WTC11 (cell line): ENCODE results near the gene CCSER1. TPM values are rescaled to one million over a fixed set of nuclear protein-coding genes. Genes with fewer than 3 reads are reported as not detected.

Experiments used
- ATAC-seq: fragments of 200-7000 bp; cut with Tn5 transposase; 2 replicates; pipeline ENCODE4 v1.10.0; 2021; ENCODE audit warnings: mild to moderate bottlenecking, moderate library complexity
- CTCF ChIA-PET: fragments of 300-600 bp; sonication (Branson Sonifier 250); formaldehyde crosslinking; loops from one replicate; lab custom pipeline; 2021; ENCODE audit warnings: antibody characterized with exemption; lab: Charles Lee
- POLR2A ChIA-PET: fragments of 350-600 bp; sonication (Branson Sonifier 250); formaldehyde crosslinking; loops from one replicate; lab custom pipeline; 2021; ENCODE audit warnings: antibody characterized with exemption; lab: Charles Lee
- DNase-seq: peaks from one replicate; pipeline ENCODE4 v3.0.0; 2021; ENCODE audit warnings: low spot score
- H3K27ac Mint-ChIP-seq: 2 replicates; pipeline ENCODE4 v1.8.0; 2021; ENCODE audit warnings: mixed read lengths
- H3K27me3 Mint-ChIP-seq: 2 replicates; pipeline ENCODE4 v1.8.0; 2021; ENCODE audit warnings: low read depth, mild to moderate bottlenecking, moderate library complexity, mixed read lengths
- H3K36me3 Mint-ChIP-seq: 2 replicates; pipeline ENCODE4 v1.8.0; 2021; ENCODE audit warnings: mixed read lengths
- H3K4me1 Mint-ChIP-seq: 2 replicates; pipeline ENCODE4 v1.8.0; 2022; ENCODE audit warnings: mixed read lengths
- H3K4me3 Mint-ChIP-seq: 2 replicates; pipeline ENCODE4 v1.8.0; 2021; ENCODE audit warnings: mild to moderate bottlenecking, moderate library complexity, mixed read lengths
- H3K9me3 Mint-ChIP-seq: 2 replicates; pipeline ENCODE4 v1.8.0; 2021; ENCODE audit warnings: mixed read lengths
- ATF1 ChIP-seq: sonication (generic); formaldehyde crosslinking; IDR thresholded peaks from 2 replicates; pipeline ENCODE4 v1.8.1; 2023; ENCODE audit warnings: mild to moderate bottlenecking, moderate library complexity, missing genetic modification reagents
- FOXP1 ChIP-seq: sonication (generic); formaldehyde crosslinking; IDR thresholded peaks from 2 replicates; pipeline ENCODE4 v1.8.0; 2022; ENCODE audit warnings: missing genetic modification reagents, mild to moderate bottlenecking, moderate library complexity, borderline replicate concordance
- GABPB1 ChIP-seq: sonication (generic); formaldehyde crosslinking; IDR thresholded peaks from 2 replicates; pipeline ENCODE4 v1.8.1; 2023; ENCODE audit warnings: mild to moderate bottlenecking, missing genetic modification reagents
- GRHL2 ChIP-seq: fragments of 250-450 bp; sonication (Bioruptor Pico); IDR thresholded peaks from 2 replicates; pipeline ENCODE4 v1.8.0; 2022; ENCODE audit warnings: mild to moderate bottlenecking, moderate library complexity; ENCODE audit not compliant: insufficient replicate concordance, severe bottlenecking
- JAZF1 ChIP-seq: fragments of 250-450 bp; sonication (Bioruptor Pico); IDR thresholded peaks from 2 replicates; pipeline ENCODE4 v1.9.0; 2021; ENCODE audit warnings: moderate library complexity, mild to moderate bottlenecking, inconsistent platforms
- NFE2L1 ChIP-seq: sonication (generic); formaldehyde crosslinking; IDR thresholded peaks from 2 replicates; pipeline ENCODE4 v1.8.1; 2023; ENCODE audit warnings: missing genetic modification reagents
- NFYB ChIP-seq: sonication (generic); formaldehyde crosslinking; conservative IDR thresholded peaks from 2 replicates; pipeline ENCODE4 v1.8.0; 2022; ENCODE audit warnings: low read depth, missing genetic modification reagents
- OVOL2 ChIP-seq: fragments of 250-450 bp; sonication (Bioruptor Pico); IDR thresholded peaks from 2 replicates; pipeline ENCODE4 v1.9.0; 2021; ENCODE audit warnings: mild to moderate bottlenecking, borderline replicate concordance
- RORB ChIP-seq: fragments of 250-450 bp; sonication (Bioruptor Pico); IDR thresholded peaks from 2 replicates; pipeline ENCODE4 v1.9.0; 2021; ENCODE audit warnings: mild to moderate bottlenecking
- ZNF138 ChIP-seq: sonication (generic); formaldehyde crosslinking; conservative IDR thresholded peaks from 2 replicates; pipeline ENCODE4 v1.8.1; 2022; ENCODE audit warnings: mild to moderate bottlenecking, moderate library complexity, missing genetic modification reagents
- ZNF219 ChIP-seq: sonication (generic); formaldehyde crosslinking; IDR thresholded peaks from 2 replicates; pipeline ENCODE4 v1.8.0; 2023; ENCODE audit warnings: missing genetic modification reagents, mild to moderate bottlenecking, borderline replicate concordance
- ZNF263 ChIP-seq: sonication (generic); formaldehyde crosslinking; IDR thresholded peaks from 2 replicates; pipeline ENCODE4 v1.8.1; 2022; ENCODE audit warnings: low read depth, mild to moderate bottlenecking, moderate library complexity, missing genetic modification reagents
- ZNF416 ChIP-seq: fragments of 250-450 bp; sonication (Bioruptor Pico); IDR thresholded peaks from 2 replicates; pipeline ENCODE4 v1.9.0; 2021; ENCODE audit warnings: mild to moderate bottlenecking, inconsistent platforms
- total RNA-seq: library from RNA; stranded (reverse); gene quantifications from 3 replicates; pipeline ENCODE4 v1.2.3, GENCODE V29; 2021
- TF ChIP-seq, protein P1 (sequence below): sonication (generic); formaldehyde crosslinking; IDR thresholded peaks from 2 replicates; pipeline ENCODE4 v1.8.0; 2022; ENCODE audit warnings: mild to moderate bottlenecking, missing genetic modification reagents
- TF ChIP-seq, protein P2 (sequence below): fragments of 250-450 bp; sonication (Bioruptor Pico); IDR thresholded peaks from 2 replicates; pipeline ENCODE4 v1.9.0; 2021; ENCODE audit warnings: mild to moderate bottlenecking
- TF ChIP-seq, protein P3 (sequence below): sonication (generic); formaldehyde crosslinking; IDR thresholded peaks from 2 replicates; pipeline ENCODE4 v1.8.0; 2023; ENCODE audit warnings: mild to moderate bottlenecking, missing genetic modification reagents
- TF ChIP-seq, protein P4 (sequence below): sonication (generic); formaldehyde crosslinking; IDR thresholded peaks from 2 replicates; pipeline ENCODE4 v1.8.1; 2022; ENCODE audit warnings: low read depth, missing genetic modification reagents, borderline replicate concordance
- TF ChIP-seq, protein P5 (sequence below): sonication (generic); formaldehyde crosslinking; IDR thresholded peaks from 2 replicates; pipeline ENCODE4 v1.8.1; 2023; ENCODE audit warnings: mild to moderate bottlenecking, moderate library complexity, missing genetic modification reagents
- TF ChIP-seq, protein P6 (sequence below): sonication (generic); formaldehyde crosslinking; IDR thresholded peaks from 2 replicates; pipeline ENCODE4 v1.8.0; 2022; ENCODE audit warnings: mild to moderate bottlenecking, missing genetic modification reagents
- TF ChIP-seq, protein P7 (sequence below): fragments of 250-450 bp; sonication (Bioruptor Pico); IDR thresholded peaks from 2 replicates; pipeline ENCODE4 v1.8.0; 2021; ENCODE audit warnings: mild to moderate bottlenecking

Gene CCSER1
- total RNA-seq, 1 experiment from 2014 or later = 0.87 TPM

DNA sequence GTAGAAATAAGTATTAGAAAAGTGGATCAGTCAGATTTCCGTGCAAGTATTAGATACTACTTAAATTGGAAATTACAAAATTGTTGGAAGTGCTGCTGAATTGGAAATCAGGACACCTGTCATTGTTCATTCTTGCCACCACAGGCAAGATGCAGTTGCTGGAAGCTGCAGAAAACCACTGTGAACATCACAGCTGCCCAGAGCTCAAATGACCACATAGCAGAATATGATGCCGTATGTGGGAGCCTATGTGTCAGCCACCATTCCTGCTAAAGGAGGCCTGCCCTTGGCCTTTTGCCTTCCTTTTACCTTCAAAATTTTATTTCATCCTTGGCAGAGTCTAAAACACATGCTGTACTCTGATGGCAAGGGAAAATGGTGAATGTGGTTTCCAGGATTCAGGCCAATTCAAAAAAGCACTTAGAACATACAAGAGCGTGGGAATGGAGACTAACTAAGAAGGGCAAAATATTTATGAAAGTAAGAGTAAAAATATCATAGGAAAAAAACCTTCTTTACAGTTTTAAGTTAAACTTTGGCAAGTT lies 1171.0 kb downstream of the CCSER1 start:
- ChIA-PET CTCF (no interaction called here), POLR2A (no interaction called here)
- ATAC-seq (no peak), DNase-seq (no peak)
- Mint-ChIP-seq H3K9me3 (no peaks in the 10 kb centered on the region), H3K27me3 (no peaks in the 10 kb centered on the region), H3K4me1 (no peaks in the 10 kb centered on the region), H3K4me3 (no peak overlapping the region), H3K36me3 (no peaks in the 10 kb centered on the region), H3K27ac (no peak overlapping the region)
- no peak for TF ChIP-seq JAZF1 (CRISPR knock-in tag)
- TF ChIP-seq, protein P1, sequence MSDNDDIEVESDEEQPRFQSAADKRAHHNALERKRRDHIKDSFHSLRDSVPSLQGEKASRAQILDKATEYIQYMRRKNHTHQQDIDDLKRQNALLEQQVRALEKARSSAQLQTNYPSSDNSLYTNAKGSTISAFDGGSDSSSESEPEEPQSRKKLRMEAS (CRISPR knock-in tag) = no peak
- no peak for TF ChIP-seq ZNF219 (CRISPR knock-in tag)

DNA sequence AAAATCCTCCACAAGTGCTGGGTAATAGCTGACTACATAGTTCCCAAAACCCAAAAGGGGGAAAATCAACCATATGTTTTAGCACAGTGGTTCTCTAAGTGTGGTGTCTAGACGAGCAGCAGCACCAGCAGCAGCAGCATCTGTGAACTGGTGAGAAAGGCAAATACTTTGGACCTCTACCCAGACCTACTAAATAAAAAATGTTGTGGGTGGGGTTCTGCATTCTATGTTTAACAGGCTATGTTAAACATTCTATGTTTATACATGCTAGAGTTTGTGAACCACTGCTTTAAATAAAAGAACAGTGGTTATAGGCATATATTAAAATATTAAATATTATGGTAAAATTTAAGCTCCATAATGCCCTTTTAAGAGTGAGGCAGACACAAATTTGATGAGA lies 1171.6 kb downstream of the CCSER1 start:
- Mint-ChIP-seq H3K4me3 (no peak overlapping the region), H3K27me3 (no peaks in the 10 kb centered on the region)
- CTCF ChIA-PET = interaction anchor here (1.2 kb wide), 1 partner anchor 12 kb away, joined by 3 read pairs; no protein-coding TSS in a partner anchor

DNA sequence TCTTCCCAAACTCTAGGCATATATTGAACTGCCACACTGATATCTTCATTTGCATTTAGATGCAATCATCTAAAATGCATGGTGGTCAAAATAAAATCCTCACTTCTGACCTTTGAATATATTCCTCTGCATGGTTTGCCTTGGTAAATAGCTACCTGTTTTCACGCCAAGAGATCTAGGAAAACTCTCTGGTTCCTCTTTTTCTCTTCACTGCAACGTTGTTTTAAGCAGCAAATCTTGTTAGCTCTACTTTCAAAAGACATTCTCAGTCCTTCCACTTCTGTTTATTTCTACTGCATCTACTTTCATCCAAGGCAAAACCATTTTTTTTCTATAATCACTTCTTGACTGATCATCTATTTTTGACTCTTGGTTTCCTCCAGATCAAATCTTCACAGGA lies 1174.9 kb downstream of the CCSER1 start:
- no peaks in the 10 kb centered on the region for H3K4me1 Mint-ChIP-seq
- ChIA-PET CTCF (no interaction called here), POLR2A (no interaction called here)
- ATAC-seq = no peak
- no peaks in the 10 kb centered on the region for H3K27me3 Mint-ChIP-seq
- no peak for DNase-seq
- TF ChIP-seq NFE2L1 (CRISPR knock-in tag) (no peak), RORB (CRISPR knock-in tag) (no peak), NFYB (no peak), ZNF138 (no peak), FOXP1 (no peak), GABPB1 (no peak)
- TF ChIP-seq, protein P1 (CRISPR knock-in tag) = no peak
- TF ChIP-seq, protein P2, sequence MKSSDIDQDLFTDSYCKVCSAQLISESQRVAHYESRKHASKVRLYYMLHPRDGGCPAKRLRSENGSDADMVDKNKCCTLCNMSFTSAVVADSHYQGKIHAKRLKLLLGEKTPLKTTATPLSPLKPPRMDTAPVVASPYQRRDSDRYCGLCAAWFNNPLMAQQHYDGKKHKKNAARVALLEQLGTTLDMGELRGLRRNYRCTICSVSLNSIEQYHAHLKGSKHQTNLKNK (CRISPR knock-in tag) = no peak
- TF ChIP-seq, protein P3, sequence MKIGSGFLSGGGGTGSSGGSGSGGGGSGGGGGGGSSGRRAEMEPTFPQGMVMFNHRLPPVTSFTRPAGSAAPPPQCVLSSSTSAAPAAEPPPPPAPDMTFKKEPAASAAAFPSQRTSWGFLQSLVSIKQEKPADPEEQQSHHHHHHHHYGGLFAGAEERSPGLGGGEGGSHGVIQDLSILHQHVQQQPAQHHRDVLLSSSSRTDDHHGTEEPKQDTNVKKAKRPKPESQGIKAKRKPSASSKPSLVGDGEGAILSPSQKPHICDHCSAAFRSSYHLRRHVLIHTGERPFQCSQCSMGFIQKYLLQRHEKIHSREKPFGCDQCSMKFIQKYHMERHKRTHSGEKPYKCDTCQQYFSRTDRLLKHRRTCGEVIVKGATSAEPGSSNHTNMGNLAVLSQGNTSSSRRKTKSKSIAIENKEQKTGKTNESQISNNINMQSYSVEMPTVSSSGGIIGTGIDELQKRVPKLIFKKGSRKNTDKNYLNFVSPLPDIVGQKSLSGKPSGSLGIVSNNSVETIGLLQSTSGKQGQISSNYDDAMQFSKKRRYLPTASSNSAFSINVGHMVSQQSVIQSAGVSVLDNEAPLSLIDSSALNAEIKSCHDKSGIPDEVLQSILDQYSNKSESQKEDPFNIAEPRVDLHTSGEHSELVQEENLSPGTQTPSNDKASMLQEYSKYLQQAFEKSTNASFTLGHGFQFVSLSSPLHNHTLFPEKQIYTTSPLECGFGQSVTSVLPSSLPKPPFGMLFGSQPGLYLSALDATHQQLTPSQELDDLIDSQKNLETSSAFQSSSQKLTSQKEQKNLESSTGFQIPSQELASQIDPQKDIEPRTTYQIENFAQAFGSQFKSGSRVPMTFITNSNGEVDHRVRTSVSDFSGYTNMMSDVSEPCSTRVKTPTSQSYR (CRISPR knock-in tag) = no peak
- TF ChIP-seq, all 79 proteins: peak for 0
- Mint-ChIP-seq H3K27ac (no peak overlapping the region; the same call in 1 of the 2 replicates), H3K9me3 (no peaks in the 10 kb centered on the region), H3K36me3 (no peaks in the 10 kb centered on the region), H3K4me3 (no peak overlapping the region)

More for the DNA sequence above, 1171.6 kb downstream of the CCSER1 start:
- no peaks in the 10 kb centered on the region for H3K9me3 Mint-ChIP-seq
- H3K36me3 Mint-ChIP-seq = no peaks in the 10 kb centered on the region
- DNase-seq (no peak), ATAC-seq (no peak)
- H3K4me1 Mint-ChIP-seq = no peaks in the 10 kb centered on the region
- POLR2A ChIA-PET = no interaction called here
- H3K27ac Mint-ChIP-seq = no peak overlapping the region
- TF ChIP-seq GRHL2 = no peak
- TF ChIP-seq, protein P4, sequence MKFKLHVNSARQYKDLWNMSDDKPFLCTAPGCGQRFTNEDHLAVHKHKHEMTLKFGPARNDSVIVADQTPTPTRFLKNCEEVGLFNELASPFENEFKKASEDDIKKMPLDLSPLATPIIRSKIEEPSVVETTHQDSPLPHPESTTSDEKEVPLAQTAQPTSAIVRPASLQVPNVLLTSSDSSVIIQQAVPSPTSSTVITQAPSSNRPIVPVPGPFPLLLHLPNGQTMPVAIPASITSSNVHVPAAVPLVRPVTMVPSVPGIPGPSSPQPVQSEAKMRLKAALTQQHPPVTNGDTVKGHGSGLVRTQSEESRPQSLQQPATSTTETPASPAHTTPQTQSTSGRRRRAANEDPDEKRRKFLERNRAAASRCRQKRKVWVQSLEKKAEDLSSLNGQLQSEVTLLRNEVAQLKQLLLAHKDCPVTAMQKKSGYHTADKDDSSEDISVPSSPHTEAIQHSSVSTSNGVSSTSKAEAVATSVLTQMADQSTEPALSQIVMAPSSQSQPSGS (CRISPR knock-in tag) = no peak
- no peak for TF ChIP-seq ZNF219 (CRISPR knock-in tag)
- TF ChIP-seq ZNF416 (CRISPR knock-in tag) = no peak

DNA sequence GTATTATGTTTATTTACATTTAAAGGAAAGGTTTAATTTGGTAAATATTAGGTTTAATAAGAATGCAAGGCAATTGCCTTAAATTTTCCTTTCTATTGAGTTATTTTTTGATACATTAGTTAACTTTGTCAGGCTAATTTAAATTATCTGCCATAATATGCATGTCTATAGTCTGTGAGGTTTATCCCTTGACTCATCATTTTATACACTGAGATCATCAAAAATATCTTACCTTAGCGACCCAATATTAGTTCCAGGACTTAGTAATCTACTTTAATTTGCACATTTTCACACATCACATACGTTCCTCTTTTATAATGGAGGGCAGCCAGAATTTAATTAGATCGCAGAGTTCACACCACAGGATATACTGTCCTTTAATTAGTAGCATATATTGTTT lies 1177.1 kb downstream of the CCSER1 start:
- Mint-ChIP-seq H3K27ac (no peak overlapping the region), H3K36me3 (no peaks in the 10 kb centered on the region), H3K27me3 (no peaks in the 10 kb centered on the region), H3K4me1 (no peaks in the 10 kb centered on the region), H3K9me3 (no peaks in the 10 kb centered on the region), H3K4me3 (no peak overlapping the region)
- DNase-seq (no peak), ATAC-seq (no peak)
- ChIA-PET CTCF (no interaction called here), POLR2A (no interaction called here)
- TF ChIP-seq, protein P5, sequence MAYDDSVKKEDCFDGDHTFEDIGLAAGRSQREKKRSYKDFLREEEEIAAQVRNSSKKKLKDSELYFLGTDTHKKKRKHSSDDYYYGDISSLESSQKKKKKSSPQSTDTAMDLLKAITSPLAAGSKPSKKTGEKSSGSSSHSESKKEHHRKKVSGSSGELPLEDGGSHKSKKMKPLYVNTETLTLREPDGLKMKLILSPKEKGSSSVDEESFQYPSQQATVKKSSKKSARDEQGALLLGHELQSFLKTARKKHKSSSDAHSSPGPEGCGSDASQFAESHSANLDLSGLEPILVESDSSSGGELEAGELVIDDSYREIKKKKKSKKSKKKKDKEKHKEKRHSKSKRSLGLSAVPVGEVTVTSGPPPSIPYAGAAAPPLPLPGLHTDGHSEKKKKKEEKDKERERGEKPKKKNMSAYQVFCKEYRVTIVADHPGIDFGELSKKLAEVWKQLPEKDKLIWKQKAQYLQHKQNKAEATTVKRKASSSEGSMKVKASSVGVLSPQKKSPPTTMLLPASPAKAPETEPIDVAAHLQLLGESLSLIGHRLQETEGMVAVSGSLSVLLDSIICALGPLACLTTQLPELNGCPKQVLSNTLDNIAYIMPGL (CRISPR knock-in tag) = no peak
- TF ChIP-seq, protein P6, sequence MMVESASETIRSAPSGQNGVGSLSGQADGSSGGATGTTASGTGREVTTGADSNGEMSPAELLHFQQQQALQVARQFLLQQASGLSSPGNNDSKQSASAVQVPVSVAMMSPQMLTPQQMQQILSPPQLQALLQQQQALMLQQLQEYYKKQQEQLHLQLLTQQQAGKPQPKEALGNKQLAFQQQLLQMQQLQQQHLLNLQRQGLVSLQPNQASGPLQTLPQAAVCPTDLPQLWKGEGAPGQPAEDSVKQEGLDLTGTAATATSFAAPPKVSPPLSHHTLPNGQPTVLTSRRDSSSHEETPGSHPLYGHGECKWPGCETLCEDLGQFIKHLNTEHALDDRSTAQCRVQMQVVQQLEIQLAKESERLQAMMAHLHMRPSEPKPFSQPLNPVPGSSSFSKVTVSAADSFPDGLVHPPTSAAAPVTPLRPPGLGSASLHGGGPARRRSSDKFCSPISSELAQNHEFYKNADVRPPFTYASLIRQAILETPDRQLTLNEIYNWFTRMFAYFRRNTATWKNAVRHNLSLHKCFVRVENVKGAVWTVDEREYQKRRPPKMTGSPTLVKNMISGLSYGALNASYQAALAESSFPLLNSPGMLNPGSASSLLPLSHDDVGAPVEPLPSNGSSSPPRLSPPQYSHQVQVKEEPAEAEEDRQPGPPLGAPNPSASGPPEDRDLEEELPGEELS (CRISPR knock-in tag) = no peak
- no peak for TF ChIP-seq OVOL2 (CRISPR knock-in tag)
- TF ChIP-seq, protein P7, sequence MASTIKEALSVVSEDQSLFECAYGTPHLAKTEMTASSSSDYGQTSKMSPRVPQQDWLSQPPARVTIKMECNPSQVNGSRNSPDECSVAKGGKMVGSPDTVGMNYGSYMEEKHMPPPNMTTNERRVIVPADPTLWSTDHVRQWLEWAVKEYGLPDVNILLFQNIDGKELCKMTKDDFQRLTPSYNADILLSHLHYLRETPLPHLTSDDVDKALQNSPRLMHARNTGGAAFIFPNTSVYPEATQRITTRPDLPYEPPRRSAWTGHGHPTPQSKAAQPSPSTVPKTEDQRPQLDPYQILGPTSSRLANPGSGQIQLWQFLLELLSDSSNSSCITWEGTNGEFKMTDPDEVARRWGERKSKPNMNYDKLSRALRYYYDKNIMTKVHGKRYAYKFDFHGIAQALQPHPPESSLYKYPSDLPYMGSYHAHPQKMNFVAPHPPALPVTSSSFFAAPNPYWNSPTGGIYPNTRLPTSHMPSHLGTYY = no peak
- TF ChIP-seq ATF1 (CRISPR knock-in tag) = no peak
- no peak for TF ChIP-seq ZNF263 (CRISPR knock-in tag)
